Left lobe of liver (tissue), 2 donors: ENCODE results near the gene INPP4B. TPM values are rescaled to one million over a fixed set of nuclear protein-coding genes. Genes with fewer than 3 reads are reported as not detected.

ENCODE experiments used
- ATAC-seq: fragments of 200-7000 bp; cut with Tn5 transposase; one replicate; pipeline ENCODE4 v1.9.1; 2020; ENCODE audit warnings: mild to moderate bottlenecking, moderate library complexity
- DNase-seq: peaks from one replicate; pipeline ENCODE4 v3.0.0-alpha.2; 2020; ENCODE audit warnings: low spot score
- total RNA-seq: library from RNA; stranded (reverse); gene quantifications from one replicate; pipeline ENCODE4 v1.2.1, GENCODE V29; 2021
- donor health status: DM: no; HTN: no; CAD: no; lungs with moderate emphysema.
- donor health status: DM: no; HTN: yes; CAD: no.

Gene INPP4B
- total RNA-seq, 1 donor from 2014 or later = 0.93 TPM

DNA sequence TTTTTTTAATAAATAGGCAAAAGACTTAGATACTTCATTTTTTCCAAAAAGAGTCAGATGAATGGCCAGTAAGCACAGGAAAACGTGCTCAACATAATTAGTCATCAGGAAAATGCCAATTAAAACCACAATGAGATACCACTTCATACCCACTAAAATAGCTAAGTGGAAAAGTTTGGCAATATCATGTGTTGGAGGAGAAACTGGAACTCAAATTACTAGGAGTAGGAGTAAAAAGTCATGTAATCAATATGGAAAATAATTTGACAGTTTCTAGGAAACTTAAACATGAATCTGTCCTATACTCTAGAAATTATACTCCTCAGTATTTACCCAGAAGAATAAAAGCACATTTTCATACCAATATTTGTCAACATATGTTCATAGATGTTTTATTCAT, 449.8 kb downstream of the INPP4B start:
- ATAC-seq = no peak
- DNase-seq = no peak

GRCh38 chr4:142393127-142393526, 453.0 kb downstream of the INPP4B start:
- no peak for ATAC-seq
- DNase-seq = no peak

DNA sequence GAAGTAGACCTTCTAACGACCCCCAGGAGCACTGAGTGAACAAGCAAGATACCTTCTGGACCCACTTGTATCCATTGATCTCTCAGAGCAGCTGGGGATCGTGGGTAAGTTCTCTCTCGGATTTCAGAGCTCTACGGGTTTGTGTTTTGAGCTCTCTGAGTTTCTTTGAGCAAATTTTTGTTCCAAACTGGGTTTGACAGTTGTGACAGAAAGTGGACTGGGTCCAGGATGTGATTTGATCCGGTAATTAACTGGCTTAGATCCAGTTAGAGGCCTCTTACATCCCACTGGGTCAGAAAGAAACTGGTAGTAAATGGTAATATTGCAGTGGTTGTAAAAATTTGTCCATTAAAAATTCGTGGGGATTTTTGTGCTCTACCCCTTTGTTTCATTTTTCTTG, 459.2 kb downstream of the INPP4B start:
- ATAC-seq (no peak), DNase-seq (no peak)

GRCh38 chr4:142386449-142386848, 459.7 kb downstream of the INPP4B start:
- DNase-seq = no peak
- ATAC-seq = no peak

GRCh38 chr4:142383800-142384470, 462.2 kb downstream of the INPP4B start:
- ATAC-seq (no peak), DNase-seq (no peak)

GRCh38 chr4:142383354-142383753, 462.7 kb downstream of the INPP4B start:
- DNase-seq (no peak), ATAC-seq (no peak)

GRCh38 chr4:142380052-142380602, 466.0 kb downstream of the INPP4B start:
- ATAC-seq = no peak
- no peak for DNase-seq

DNA sequence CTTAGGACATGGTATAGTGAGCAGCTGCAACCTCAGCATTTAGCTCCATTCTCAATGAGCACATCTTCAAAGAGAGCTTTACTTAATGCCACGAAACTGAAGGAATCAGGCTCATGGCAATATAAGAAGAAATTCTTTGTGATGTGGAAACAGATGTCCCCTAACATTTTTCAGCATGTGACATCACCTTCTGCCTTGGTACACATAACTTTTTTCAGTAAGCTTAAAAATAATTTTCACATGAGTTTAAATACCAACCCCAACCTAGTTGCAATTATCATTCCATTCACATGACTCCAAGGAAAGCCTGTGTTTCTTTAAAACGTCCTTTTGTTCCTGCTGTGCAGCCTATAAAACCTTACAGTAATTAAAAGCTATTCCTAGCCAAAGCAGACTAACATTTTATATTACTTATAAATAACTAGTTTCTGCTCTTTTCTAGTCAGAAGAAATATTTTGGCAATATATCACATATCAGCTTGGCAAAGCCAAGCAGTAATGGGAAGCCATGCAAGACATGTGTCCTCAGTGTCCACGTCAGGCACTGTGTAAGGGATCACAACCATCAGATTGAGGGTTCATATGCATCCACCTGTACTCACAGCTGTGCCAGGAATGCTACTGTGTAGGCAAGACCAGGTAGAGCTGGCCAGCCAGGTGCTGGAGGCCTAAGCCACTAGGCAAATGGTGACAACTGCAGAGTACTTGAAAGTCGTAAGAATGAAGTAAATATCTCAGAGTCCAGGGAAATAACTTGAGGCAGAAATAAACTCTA, 466.6 kb downstream of the INPP4B start:
- no peak for ATAC-seq

GRCh38 chr4:142378179-142378578, 467.9 kb downstream of the INPP4B start:
- no peak for ATAC-seq
- DNase-seq = no peak

More for the DNA sequence above, 466.6 kb downstream of the INPP4B start:
- DNase-seq = no peak

DNA sequence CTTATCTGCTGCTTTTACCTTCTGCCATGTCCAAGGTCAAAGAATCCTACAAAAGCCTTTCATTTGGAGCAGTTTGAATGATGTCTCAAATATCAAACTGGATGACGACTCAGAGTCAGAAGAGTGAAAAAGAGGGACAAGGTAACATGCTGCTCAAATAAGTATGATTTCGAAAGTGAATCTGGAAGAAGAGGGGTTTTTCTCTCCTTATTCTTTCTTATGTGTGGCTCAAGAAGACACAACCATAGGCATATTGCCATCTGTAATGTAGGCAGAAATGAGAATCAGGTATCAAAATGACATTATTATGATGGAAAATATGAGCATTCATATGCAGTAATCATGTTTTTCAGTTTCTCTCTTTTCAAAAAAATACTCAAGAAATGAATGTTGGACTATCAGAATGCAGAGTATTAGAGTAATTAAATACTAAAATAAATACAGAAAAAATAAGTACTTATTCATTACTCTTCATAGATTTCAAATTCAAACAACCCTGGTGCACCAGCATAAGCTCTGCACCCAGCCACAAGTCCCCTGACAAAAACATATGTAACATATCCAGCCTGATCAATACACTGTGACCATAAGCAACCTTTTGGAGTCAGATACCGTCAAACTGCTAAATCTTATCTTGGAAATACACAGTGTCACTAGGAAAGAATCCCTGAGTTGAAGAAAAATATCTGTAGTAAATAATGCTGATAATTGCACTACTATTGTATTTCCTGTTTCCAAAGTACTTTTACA, 468.6 kb downstream of the INPP4B start:
- ATAC-seq (no peak), DNase-seq (no peak)

DNA sequence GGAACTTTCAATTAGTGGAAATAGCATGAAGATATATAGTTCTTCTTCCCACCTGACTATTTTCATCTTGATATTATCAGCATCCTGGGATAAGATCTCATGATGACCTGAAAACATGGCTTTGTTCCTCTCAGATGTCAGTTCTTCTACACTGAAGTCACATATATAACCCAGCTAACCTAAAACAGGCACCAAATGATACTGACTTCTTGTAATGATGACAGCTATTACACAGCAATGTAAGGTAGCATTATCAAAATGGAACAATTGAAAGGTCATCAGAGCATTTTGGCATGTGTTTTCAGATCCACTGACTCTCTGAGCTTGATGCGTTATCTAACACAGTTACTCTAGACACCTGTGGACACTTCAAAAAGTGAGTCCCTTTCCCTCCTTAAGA, 469.9 kb downstream of the INPP4B start:
- no peak for DNase-seq
- ATAC-seq = no peak

- ATAC-seq (no peak), DNase-seq (no peak)
Observed at GRCh38 chr4:142373610-142374009, 472.5 kb downstream of the INPP4B start.

DNA sequence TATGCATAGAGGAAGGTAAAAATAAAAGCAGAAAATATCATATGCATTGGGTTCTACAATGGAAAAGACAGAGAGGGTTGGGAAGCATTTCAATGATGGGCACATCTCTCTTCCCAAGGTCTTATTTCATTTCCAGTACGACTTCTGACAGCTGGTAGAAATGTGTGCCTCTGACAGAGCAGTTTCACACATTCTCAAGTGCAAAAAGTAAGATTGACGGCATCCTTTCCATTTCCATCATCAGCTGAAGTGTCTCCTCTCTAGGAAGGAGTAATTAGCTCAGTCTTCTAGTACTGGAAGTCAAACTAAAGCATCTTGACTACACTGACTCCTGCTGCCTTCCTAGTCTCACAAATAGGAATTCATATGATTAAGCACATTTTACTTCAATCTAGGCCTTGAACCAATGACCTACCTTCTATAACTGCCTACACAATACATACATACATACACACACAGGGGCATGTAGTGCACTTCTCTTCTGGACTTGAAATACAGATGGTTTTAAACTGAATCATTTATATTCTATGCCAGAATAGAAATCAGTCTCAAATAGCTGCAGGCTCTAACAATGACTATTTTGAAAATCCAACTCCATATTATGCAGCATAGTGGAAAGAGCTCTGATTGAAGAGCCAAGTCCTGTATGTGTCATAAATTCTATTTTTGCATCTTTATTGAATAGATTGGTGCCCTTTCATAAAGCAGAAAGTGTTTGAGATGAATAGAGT, 473.4 kb downstream of the INPP4B start:
- ATAC-seq (no peak), DNase-seq (no peak)

- ATAC-seq (no peak), DNase-seq (no peak)
Observed at GRCh38 chr4:142369141-142369540, 477.0 kb downstream of the INPP4B start.

DNA sequence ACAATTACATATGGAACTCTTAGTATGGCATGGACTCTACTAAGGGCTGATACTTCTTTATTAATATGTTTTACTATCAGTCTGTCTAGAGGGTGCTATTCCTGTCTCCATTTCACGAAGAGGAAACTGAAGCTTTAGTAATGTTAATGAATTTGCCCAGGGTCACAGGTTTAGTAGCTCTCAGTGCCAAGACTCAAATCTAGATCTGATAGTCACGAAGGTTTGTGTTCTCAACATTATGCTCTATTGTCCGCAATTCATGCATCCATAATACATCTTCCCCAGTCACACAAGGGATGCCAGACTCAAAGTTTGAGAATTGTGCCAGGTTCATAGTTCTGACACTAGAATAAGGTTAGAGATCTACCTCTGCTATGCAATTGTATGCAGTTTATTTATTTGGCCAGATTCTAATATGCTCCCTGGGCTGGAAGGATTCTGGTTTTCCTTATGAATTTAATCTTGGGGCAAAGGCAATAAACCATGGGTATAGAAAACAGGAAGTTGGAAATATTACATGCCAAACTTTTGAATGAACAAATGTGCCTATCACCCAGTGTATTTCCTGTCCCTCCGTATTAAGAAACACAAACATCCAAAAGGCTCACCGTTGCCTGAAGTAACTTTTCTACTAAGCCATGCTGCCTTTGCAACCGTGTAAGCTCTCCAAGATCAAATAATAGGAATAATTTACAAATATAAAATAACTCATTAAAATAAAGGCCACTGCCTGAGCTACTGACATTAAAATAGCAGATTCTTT, 478.5 kb downstream of the INPP4B start:
- ATAC-seq = no peak
- no peak for DNase-seq

- ATAC-seq (no peak), DNase-seq (no peak)
Observed at GRCh38 chr4:142366769-142367181, 479.3 kb downstream of the INPP4B start.

DNA sequence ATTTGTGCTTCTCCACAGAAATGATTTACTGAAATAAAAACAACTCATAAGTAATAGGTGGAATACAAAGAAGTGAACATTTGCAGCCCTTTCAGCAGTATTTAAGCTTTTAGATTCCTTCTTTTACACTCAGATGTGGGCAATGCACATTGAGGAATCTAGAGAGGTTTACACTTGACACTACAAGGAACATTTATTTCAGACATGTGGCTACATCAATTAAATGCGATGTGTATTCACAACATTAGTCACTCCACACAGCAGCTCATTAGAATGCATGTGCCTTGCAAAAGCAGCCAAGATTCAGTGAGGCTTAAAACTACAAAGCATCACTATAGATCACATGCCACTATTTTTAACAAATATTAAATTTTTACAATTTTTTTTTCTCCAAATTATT, 480.7 kb downstream of the INPP4B start:
- DNase-seq (no peak), ATAC-seq (no peak)

- DNase-seq = no peak
- no peak for ATAC-seq
Observed at GRCh38 chr4:142363686-142364085, 482.4 kb downstream of the INPP4B start.

GRCh38 chr4:142361981-142362380, 484.1 kb downstream of the INPP4B start:
- ATAC-seq (no peak), DNase-seq (no peak)

- DNase-seq = no peak
- no peak for ATAC-seq
Observed at GRCh38 chr4:142360657-142361056, 485.4 kb downstream of the INPP4B start.
